ENCODE measurements around the gene MRPL33. TPM values are rescaled to one million over a fixed set of nuclear protein-coding genes. Genes with fewer than 3 reads are reported as not detected.

The MRPL33 gene
- total RNA-seq (100 to 1,000 TPM in 1 of 2 donors, 10 to 100 TPM in 1; 59.9 to 174 TPM), polyA plus RNA-seq (100 to 1,000 TPM in 1 of 2 donors, 10 to 100 TPM in 1; 92.4 to 153 TPM)
- long read RNA-seq, donor 1, partial matches to known transcripts: 10 of 133 reads
- long read RNA-seq, donor 1, other reads (novel, unspliced or antisense): 122 of 133 reads
- long read RNA-seq, donor 2, partial matches to known transcripts: 11 of 79 reads
- long read RNA-seq, donor 2, other reads (novel, unspliced or antisense): 66 of 79 reads
- long read RNA-seq, donor 3, partial matches to known transcripts: 9 of 84 reads
- long read RNA-seq, donor 3, other reads (novel, unspliced or antisense): 74 of 84 reads
- long read RNA-seq, donor 4, partial matches to known transcripts: 7 of 66 reads
- long read RNA-seq, donor 4, other reads (novel, unspliced or antisense): 59 of 66 reads
- long read RNA-seq, donor 5, partial matches to known transcripts: 33 of 175 reads
- long read RNA-seq, donor 5, other reads (novel, unspliced or antisense): 139 of 175 reads

GRCh38 chr2:27771548-27772335, at the start of gene MRPL33:
Gene MRPL33 (plus strand): TSS chr2:27771719. CDS start chr2:27771778, 59 bp downstream.
- no peak for TF ChIP-seq CTCF (IDR thresholded peaks at IDR 0.05; ENCODE audit: control extremely low read depth, extremely low read depth)
- H3K9ac ChIP-seq (ENCODE audit: insufficient read depth in 1 of 2, low read length in 2 of 2): peak within 1 kb of the TSS; percentile 70 to 86
- no peaks in the 10 kb centered on the region for H3K9me3 ChIP-seq (ENCODE audit: control insufficient read depth in 4 of 4, insufficient read depth in 3 of 4, low read length in 3 of 4)
- peak within 1 kb of the TSS; percentile 90 to 96 for H3K27ac ChIP-seq (ENCODE audit: low read depth in 1 of 2, low read length in 1 of 2)
- no peaks in the 10 kb centered on the region for H3K27me3 ChIP-seq (ENCODE audit: control insufficient read depth in 3 of 3, insufficient read depth in 3 of 3, low read length in 2 of 3)
- WGBS, 2 donors: 0 to 1% methylated on average over 48 of the region's 48 CpGs
- H3K4me1 ChIP-seq (ENCODE audit: control insufficient read depth in 5 of 5, insufficient read depth in 5 of 5, low read length in 5 of 5): peaks cover 0 to 17% (median 12%) of the 10 kb centered on the region in 5 donors
- peak within 1 kb of the TSS; percentile 73 for H3K4me3 ChIP-seq
- peak; percentile 98 for ATAC-seq (ENCODE audit: insufficient read depth, low FRiP score)
- peak; percentile 93 to 95 (median 93) for DNase-seq
- H3K36me3 ChIP-seq (ENCODE audit: control insufficient read depth in 4 of 4, insufficient read depth in 4 of 4, low read length in 4 of 4): peaks cover 0 to 7% (median 3%) of the 10 kb centered on the region in 4 donors

- WGBS, 2 donors: 74 to 75% methylated on average over 2 of the region's 2 CpGs
- Histone ChIP-seq H3K9me3 (ENCODE audit: control insufficient read depth in 4 of 4, insufficient read depth in 3 of 4, low read length in 3 of 4) (no peaks in the 10 kb centered on the region), H3K27me3 (ENCODE audit: control insufficient read depth in 3 of 3, insufficient read depth in 3 of 3, low read length in 2 of 3) (peaks cover 0 to 2% (median 0%) of the 10 kb centered on the region in 3 donors), H3K27ac (ENCODE audit: low read depth in 1 of 2, low read length in 1 of 2) (peak overlapping the region; percentile 18 to 89), H3K36me3 (ENCODE audit: control insufficient read depth in 4 of 4, insufficient read depth in 4 of 4, low read length in 4 of 4) (no peaks in the 10 kb centered on the region), H3K4me3 (no peak overlapping the region), H3K9ac (ENCODE audit: insufficient read depth in 1 of 2, low read length in 2 of 2) (no peak overlapping the region), H3K4me1 (ENCODE audit: control insufficient read depth in 5 of 5, insufficient read depth in 5 of 5, low read length in 5 of 5) (peaks cover 0 to 10% (median 3%) of the 10 kb centered on the region in 5 donors)
- no peak for TF ChIP-seq CTCF (IDR thresholded peaks at IDR 0.05; ENCODE audit: control extremely low read depth, extremely low read depth)
- DNase-seq (no peak), ATAC-seq (ENCODE audit: insufficient read depth, low FRiP score) (no peak)
Measured at GRCh38 chr2:27721884-27722485, 49.5 kb upstream of the MRPL33 start.

- Histone ChIP-seq H3K4me1 (ENCODE audit: control insufficient read depth in 5 of 5, insufficient read depth in 5 of 5, low read length in 5 of 5) (peaks cover 0 to 18% (median 3%) of the 10 kb centered on the region in 5 donors), H3K4me3 (no peak overlapping the region), H3K9ac (ENCODE audit: insufficient read depth in 1 of 2, low read length in 2 of 2) (no peak overlapping the region), H3K27ac (ENCODE audit: low read depth in 1 of 2, low read length in 1 of 2) (peak overlapping the region; percentile 18 to 69), H3K9me3 (ENCODE audit: control insufficient read depth in 4 of 4, insufficient read depth in 3 of 4, low read length in 3 of 4) (no peaks in the 10 kb centered on the region), H3K27me3 (ENCODE audit: control insufficient read depth in 3 of 3, insufficient read depth in 3 of 3, low read length in 2 of 3) (no peaks in the 10 kb centered on the region), H3K36me3 (ENCODE audit: control insufficient read depth in 4 of 4, insufficient read depth in 4 of 4, low read length in 4 of 4) (no peaks in the 10 kb centered on the region)
- DNase-seq (peak; percentile 74 to 78 (median 77)), ATAC-seq (ENCODE audit: insufficient read depth, low FRiP score) (peak; percentile 49)
- TF ChIP-seq CTCF (IDR thresholded peaks at IDR 0.05; ENCODE audit: control extremely low read depth, extremely low read depth): peak; percentile 65
- 40 to 50% methylated on average over 11 of the region's 11 CpGs for WGBS, 2 donors
Measured at GRCh38 chr2:27723372-27724144, 48.0 kb upstream of the MRPL33 start.
